ENCODE results near the gene COL5A2. TPM values are rescaled to one million over a fixed set of nuclear protein-coding genes. Genes with fewer than 3 reads are reported as not detected.

The COL5A2 gene
- 29.8 TPM for total RNA-seq
- long read RNA-seq, full-length matches to known transcripts: 13 of 40 reads
- long read RNA-seq, partial matches to known transcripts: 23 of 40 reads
- long read RNA-seq, other reads (novel, unspliced or antisense): 4 of 40 reads

DNA sequence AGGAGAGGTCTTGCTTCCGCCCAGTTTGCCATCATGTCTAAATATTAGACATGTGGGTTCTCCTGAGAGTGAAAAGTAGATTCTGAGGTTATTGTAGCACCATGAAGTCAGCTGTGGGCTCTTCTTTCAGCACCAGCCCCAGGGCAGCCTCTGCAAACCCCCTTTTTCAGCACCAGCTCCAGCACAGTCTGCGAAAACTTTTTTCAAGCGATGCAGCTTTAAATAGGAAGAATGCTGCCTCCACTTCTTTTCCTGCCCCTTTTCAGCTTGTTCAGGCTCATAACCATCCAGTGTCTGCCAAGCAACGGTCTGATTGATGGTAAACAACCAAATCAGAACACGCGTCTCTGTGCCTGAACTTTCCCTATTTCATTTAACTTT is at the start of gene COL5A2:
COL5A2 (minus strand) TSS at position 192 of the 381 bp plus-strand sequence; CDS start at position 35, 157 bp downstream.
- TF ChIP-seq CTCF (IDR thresholded peaks at IDR 0.05): no peak
- H3K27ac ChIP-seq: peak within 1 kb of the TSS; percentile 32
- H3K4me1 ChIP-seq: no peaks in the 10 kb centered on the region
- H3K4me3 ChIP-seq: peak within 1 kb of the TSS; percentile 51
- intact Hi-C loops (cut with DNase I): no loop called here
- ATAC-seq (peak; percentile 51), DNase-seq (no peak)
- no peaks in the 10 kb centered on the region for H3K36me3 ChIP-seq
- no peaks in the 10 kb centered on the region for H3K27me3 ChIP-seq
- no peaks in the 10 kb centered on the region for H3K9me3 ChIP-seq

- H3K27me3 ChIP-seq: no peaks in the 10 kb centered on the region
- no peaks in the 10 kb centered on the region for H3K9me3 ChIP-seq
- H3K4me1 ChIP-seq: no peaks in the 10 kb centered on the region
- no peaks in the 10 kb centered on the region for H3K36me3 ChIP-seq
- intact Hi-C loops (cut with DNase I): no loop called here
- ATAC-seq (no peak), DNase-seq (no peak)
- no peak for TF ChIP-seq CTCF (IDR thresholded peaks at IDR 0.05)
- H3K27ac ChIP-seq: no peak overlapping the region
- H3K4me3 ChIP-seq: no peak overlapping the region
Observed at GRCh38 chr2:189226017-189226416, 46.5 kb upstream of the COL5A2 start.

DNA sequence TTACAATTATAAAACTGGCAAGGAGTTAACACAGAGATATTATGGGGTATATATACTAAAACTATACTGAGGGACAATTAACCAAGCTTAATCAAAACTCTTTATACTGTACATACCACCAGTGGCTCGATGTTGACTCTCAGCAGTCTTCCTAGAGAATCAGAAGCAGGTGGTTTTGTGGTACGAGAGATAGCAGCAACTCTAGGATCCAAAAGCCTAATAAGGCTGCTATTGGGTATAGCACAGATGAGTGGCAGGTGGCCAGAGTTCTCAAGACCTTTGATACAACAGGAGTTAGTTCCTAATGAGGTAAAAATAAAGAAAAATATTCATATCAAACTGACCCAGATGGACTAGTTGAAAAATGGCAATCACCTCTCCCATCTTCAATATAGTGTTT is 45.5 kb upstream of the COL5A2 start:
- DNase-seq (no peak), ATAC-seq (no peak)
- no peaks in the 10 kb centered on the region for H3K4me1 ChIP-seq
- no peaks in the 10 kb centered on the region for H3K36me3 ChIP-seq
- intact Hi-C loops (cut with DNase I): no loop called here
- TF ChIP-seq CTCF (IDR thresholded peaks at IDR 0.05): no peak
- no peak overlapping the region for H3K27ac ChIP-seq
- H3K4me3 ChIP-seq: no peak overlapping the region
- H3K27me3 ChIP-seq: no peaks in the 10 kb centered on the region
- H3K9me3 ChIP-seq: no peaks in the 10 kb centered on the region

GRCh38 chr2:189222468-189223105 is 43.0 kb upstream of the COL5A2 start:
- TF ChIP-seq CTCF (IDR thresholded peaks at IDR 0.05): no peak
- Histone ChIP-seq H3K36me3 (no peaks in the 10 kb centered on the region), H3K9me3 (no peaks in the 10 kb centered on the region), H3K27ac (no peak overlapping the region), H3K4me3 (no peak overlapping the region), H3K27me3 (no peaks in the 10 kb centered on the region), H3K4me1 (no peaks in the 10 kb centered on the region)
- DNase-seq (peak; percentile 82), ATAC-seq (peak; percentile 91)
- intact Hi-C loops (cut with DNase I): no loop called here

- no peak for TF ChIP-seq CTCF (IDR thresholded peaks at IDR 0.05)
- no peak for ATAC-seq
- no peaks in the 10 kb centered on the region for H3K27me3 ChIP-seq
- H3K4me1 ChIP-seq: no peaks in the 10 kb centered on the region
- no peaks in the 10 kb centered on the region for H3K9me3 ChIP-seq
- H3K36me3 ChIP-seq: no peaks in the 10 kb centered on the region
- H3K4me3 ChIP-seq: no peak overlapping the region
- no peak for DNase-seq
- intact Hi-C loops (cut with DNase I): no loop called here
- H3K27ac ChIP-seq: no peak overlapping the region
Observed at GRCh38 chr2:189221811-189222467, 42.4 kb upstream of the COL5A2 start.

Measured in upper lobe of right lung (tissue), 1 donor.